Measurements from ENCODE around the gene SEM1. TPM values are rescaled to one million over a fixed set of nuclear protein-coding genes. Genes with fewer than 3 reads are reported as not detected.
"Not testable (repeated sequence)": the region's sequence is repeated elsewhere in the genome, so short reads cannot be mapped to it uniquely, and the experiment has no call there.

Gene SEM1
- total RNA-seq (ENCODE audit: low replicate concordance), result 65.2 and 78.5 TPM in 2 replicates

- peak within 1 kb of the TSS; percentile 85 for H3K4me3 ChIP-seq
- no peaks in the 10 kb centered on the region for H3K9me3 ChIP-seq (ENCODE audit: low read depth)
- no peaks in the 10 kb centered on the region for H3F3A ChIP-seq (ENCODE audit: low read depth)
- peaks cover 20% of the 10 kb centered on the region for H4K20me1 ChIP-seq (ENCODE audit: low read depth)
- peaks cover 13% of the 10 kb centered on the region for H3K4me1 ChIP-seq
- H2AFZ ChIP-seq (replicated peaks), result peak within 1 kb of the TSS; percentile 100
- peak within 1 kb of the TSS; percentile 99 for H3K4me3 Mint-ChIP-seq
- H3K9ac ChIP-seq, result peak within 1 kb of the TSS; percentile 79
- no peaks in the 10 kb centered on the region for H3K27me3 ChIP-seq
- TF ChIP-seq EZH2 (IDR thresholded peaks at IDR 0.05) (peak; percentile 41), EZH2phosphoT487 (IDR thresholded peaks at IDR 0.05) (no peak)
- H3K79me2 ChIP-seq (ENCODE audit: low read depth), result peaks cover 50% of the 10 kb centered on the region
- peaks cover 9% of the 10 kb centered on the region for H3K4me1 Mint-ChIP-seq
- peaks cover 20% of the 10 kb centered on the region for H3K9me3 Mint-ChIP-seq
- H3K36me3 Mint-ChIP-seq, result peaks cover 3% of the 10 kb centered on the region
- H3K27ac Mint-ChIP-seq, result peak within 1 kb of the TSS; percentile 97
- H3K4me2 ChIP-seq, result peak within 1 kb of the TSS; percentile 81
- peak; percentile 84 for DNase-seq (ENCODE audit: low spot score)
- H3K36me3 ChIP-seq, result peaks cover 8% of the 10 kb centered on the region
- H3K27me3 Mint-ChIP-seq (ENCODE audit: insufficient read depth, low read depth), result no peaks in the 10 kb centered on the region
- H3K27ac ChIP-seq, result peak within 1 kb of the TSS; percentile 71
Observed at GRCh38 chr7:96709381-96710228, at the start of gene SEM1. SEM1 (minus strand) TSS chr7:96709846; CDS start chr7:96709763, 83 bp downstream.

GRCh38 chr7:96757880-96758279 lies 48.2 kb upstream of the SEM1 start:
- H3F3A ChIP-seq (ENCODE audit: low read depth); H3K27me3 Mint-ChIP-seq (ENCODE audit: insufficient read depth, low read depth); H4K20me1 ChIP-seq (ENCODE audit: low read depth); H3K4me1 ChIP-seq; H3K4me1 Mint-ChIP-seq; H2AFZ ChIP-seq (replicated peaks); H3K36me3 ChIP-seq; H3K27ac Mint-ChIP-seq; DNase-seq (ENCODE audit: low spot score); H3K4me3 Mint-ChIP-seq; H3K4me2 ChIP-seq; H3K9me3 ChIP-seq (ENCODE audit: low read depth); H3K4me3 ChIP-seq; H3K9me3 Mint-ChIP-seq; H3K79me2 ChIP-seq (ENCODE audit: low read depth); H3K9ac ChIP-seq; H3K27me3 ChIP-seq; H3K36me3 Mint-ChIP-seq; H3K27ac ChIP-seq: not testable (repeated sequence)

- no peaks in the 10 kb centered on the region for H3K4me1 ChIP-seq
- no peak for DNase-seq (ENCODE audit: low spot score)
- H3F3A ChIP-seq (ENCODE audit: low read depth), result no peaks in the 10 kb centered on the region
- H3K79me2 ChIP-seq (ENCODE audit: low read depth), result no peaks in the 10 kb centered on the region
- no peak overlapping the region for H3K9ac ChIP-seq
- no peaks in the 10 kb centered on the region for H3K36me3 ChIP-seq
- no peak overlapping the region for H3K4me3 Mint-ChIP-seq
- no peak for TF ChIP-seq CTCF (IDR thresholded peaks at IDR 0.05)
- no peak for TF ChIP-seq EZH2phosphoT487 (IDR thresholded peaks at IDR 0.05)
- no peak for TF ChIP-seq EZH2 (IDR thresholded peaks at IDR 0.05)
- H3K4me3 ChIP-seq, result no peak overlapping the region
- H3K4me2 ChIP-seq, result no peak overlapping the region
- H3K27ac Mint-ChIP-seq, result no peak overlapping the region
- H3K9me3 Mint-ChIP-seq, result peaks cover 5% of the 10 kb centered on the region
- H3K9me3 ChIP-seq (ENCODE audit: low read depth), result no peaks in the 10 kb centered on the region
- no peaks in the 10 kb centered on the region for H3K4me1 Mint-ChIP-seq
- H3K27me3 ChIP-seq, result no peaks in the 10 kb centered on the region
- no peaks in the 10 kb centered on the region for H3K27me3 Mint-ChIP-seq (ENCODE audit: insufficient read depth, low read depth)
- no peak overlapping the region for H3K27ac ChIP-seq
- no peak overlapping the region for H2AFZ ChIP-seq (replicated peaks)
- no peaks in the 10 kb centered on the region for H4K20me1 ChIP-seq (ENCODE audit: low read depth)
- no peaks in the 10 kb centered on the region for H3K36me3 Mint-ChIP-seq
Observed at GRCh38 chr7:96747418-96747940, 37.8 kb upstream of the SEM1 start.

GRCh38 chr7:96740130-96740529 lies 30.5 kb upstream of the SEM1 start:
- no peak for DNase-seq (ENCODE audit: low spot score)
- Histone ChIP-seq H2AFZ (replicated peaks) (peak overlapping the region; percentile 52), H3K4me1 (peaks cover 13% of the 10 kb centered on the region), H3K4me3 (no peak overlapping the region), H3K9ac (no peak overlapping the region), H3K9me3 (ENCODE audit: low read depth) (no peaks in the 10 kb centered on the region), H3K79me2 (ENCODE audit: low read depth) (no peaks in the 10 kb centered on the region), H3K27ac (no peak overlapping the region), H3K36me3 (no peaks in the 10 kb centered on the region), H3K4me2 (peak overlapping the region; percentile 11), H4K20me1 (ENCODE audit: low read depth) (no peaks in the 10 kb centered on the region), H3F3A (ENCODE audit: low read depth) (no peaks in the 10 kb centered on the region), H3K27me3 (no peaks in the 10 kb centered on the region)
- Mint-ChIP-seq H3K4me1 (peaks cover 14% of the 10 kb centered on the region), H3K36me3 (no peaks in the 10 kb centered on the region), H3K4me3 (no peak overlapping the region), H3K27me3 (ENCODE audit: insufficient read depth, low read depth) (no peaks in the 10 kb centered on the region), H3K9me3 (no peaks in the 10 kb centered on the region), H3K27ac (no peak overlapping the region)
- TF ChIP-seq EZH2phosphoT487 (IDR thresholded peaks at IDR 0.05) (no peak), EZH2 (IDR thresholded peaks at IDR 0.05) (no peak), CTCF (IDR thresholded peaks at IDR 0.05) (no peak)

All from neural progenitor cell (in vitro differentiated cells).